ENCODE data around the gene CMPK2. TPM values are rescaled to one million over a fixed set of nuclear protein-coding genes. Genes with fewer than 3 reads are reported as not detected.

CMPK2 gene
- total RNA-seq, 2 experiments from 2014 or later: 7.2 to 7.7 TPM

DNA sequence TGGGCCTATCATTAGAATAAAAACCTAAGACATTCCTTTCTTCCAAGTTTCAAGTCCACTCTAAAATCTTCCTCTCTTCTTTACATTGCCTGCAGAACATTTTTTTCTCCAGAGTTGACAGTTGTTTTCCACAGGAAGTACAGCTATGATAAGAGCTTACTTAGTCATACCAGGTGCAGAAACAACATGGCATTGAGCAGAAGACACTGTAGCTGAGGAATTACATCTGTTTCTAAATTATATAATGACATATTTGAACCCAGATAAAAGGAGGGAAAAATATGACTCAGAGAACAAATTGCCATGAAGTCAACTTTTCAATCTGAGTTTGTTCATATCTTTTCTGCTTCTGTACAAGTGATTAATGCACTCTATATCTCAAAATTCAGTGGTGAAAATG, 30.2 kb downstream of the CMPK2 start:
- Mint-ChIP-seq H3K27ac (peak overlapping the region; percentile 1), H3K9me3 (peaks cover 33% of the 10 kb centered on the region), H3K27me3 (ENCODE audit: low read depth) (no peaks in the 10 kb centered on the region), H3K36me3 (ENCODE audit: low read depth) (peaks cover 18% of the 10 kb centered on the region), H3K4me1 (ENCODE audit: low read depth) (peaks cover 19% of the 10 kb centered on the region), H3K4me3 (no peak overlapping the region)
- CTCF ChIA-PET: interaction anchor here (1.0 to 3.4 kb wide), 2 partner anchors 10 to 31 kb away, joined by 3 to 15 read pairs; partner anchors contain the start of gene CMPK2
- no peak for DNase-seq
- intact Hi-C loops (cut with micrococcal nuclease): loop anchor here (1.0 to 5.0 kb wide), 6 partner anchors 29 to 1847 kb away; partner anchors contain the start of genes CMPK2, ID2 and RSAD2

- H3K36me3 Mint-ChIP-seq (ENCODE audit: low read depth): peaks cover 14% of the 10 kb centered on the region
- DNase-seq: no peak
Measured at GRCh38 chr2:6834163-6834562, 31.5 kb downstream of the CMPK2 start.

DNA sequence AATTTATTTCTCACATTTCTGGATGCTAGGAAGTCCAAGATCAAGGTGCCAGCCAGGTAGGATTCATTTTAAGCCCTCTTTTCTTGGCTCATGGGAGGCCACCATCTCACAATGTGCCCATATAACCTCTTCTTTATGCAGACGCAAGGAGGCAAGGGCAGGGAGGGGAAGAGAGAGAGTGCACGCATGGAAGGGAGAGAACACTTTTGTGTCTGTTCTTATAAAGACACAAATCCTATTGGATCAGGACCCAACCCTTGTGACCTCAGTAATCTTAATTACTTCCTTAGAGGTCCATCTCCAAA, 32.5 kb downstream of the CMPK2 start:
- intact Hi-C loops (cut with micrococcal nuclease): no loop called here
- Mint-ChIP-seq H3K9me3 (peaks cover 35% of the 10 kb centered on the region), H3K27ac (no peak overlapping the region), H3K4me3 (no peak overlapping the region), H3K4me1 (ENCODE audit: low read depth) (peaks cover 19% of the 10 kb centered on the region), H3K27me3 (ENCODE audit: low read depth) (no peaks in the 10 kb centered on the region), H3K36me3 (ENCODE audit: low read depth) (peaks cover 13% of the 10 kb centered on the region)
- DNase-seq: no peak
- CTCF ChIA-PET: interaction anchor here (3.4 kb wide), 1 partner anchor 33 kb away, joined by 15 read pairs; the partner anchor contains the start of gene CMPK2

More at GRCh38 chr2:6834163-6834562, 31.5 kb downstream of the CMPK2 start:
- intact Hi-C loops (cut with micrococcal nuclease): loop anchor here (2.0 kb wide), 1 partner anchor 31 kb away; the partner anchor contains the start of gene CMPK2
- Mint-ChIP-seq H3K27me3 (ENCODE audit: low read depth) (no peaks in the 10 kb centered on the region), H3K27ac (no peak overlapping the region), H3K9me3 (peaks cover 36% of the 10 kb centered on the region), H3K4me1 (ENCODE audit: low read depth) (peaks cover 19% of the 10 kb centered on the region), H3K4me3 (no peak overlapping the region)
- CTCF ChIA-PET: interaction anchor here (1.2 to 3.4 kb wide), 2 partner anchors 32 to 44 kb away, joined by 3 to 15 read pairs; partner anchors contain the start of genes CMPK2 and RSAD2

GRCh38 chr2:6832596-6833299, 33.0 kb downstream of the CMPK2 start:
- Mint-ChIP-seq H3K27me3 (ENCODE audit: low read depth) (no peaks in the 10 kb centered on the region), H3K36me3 (ENCODE audit: low read depth) (peaks cover 10% of the 10 kb centered on the region), H3K4me3 (no peak overlapping the region), H3K4me1 (ENCODE audit: low read depth) (peaks cover 22% of the 10 kb centered on the region), H3K9me3 (peaks cover 33% of the 10 kb centered on the region), H3K27ac (peak overlapping the region; percentile 44)
- DNase-seq: no peak
- CTCF ChIA-PET: interaction anchor here (3.4 kb wide), 1 partner anchor 33 kb away, joined by 15 read pairs; the partner anchor contains the start of gene CMPK2
- intact Hi-C loops (cut with micrococcal nuclease): no loop called here

- no peak overlapping the region for H3K4me3 Mint-ChIP-seq
- peaks cover 19% of the 10 kb centered on the region for H3K4me1 Mint-ChIP-seq (ENCODE audit: low read depth)
- intact Hi-C loops (cut with micrococcal nuclease): no loop called here
- H3K36me3 Mint-ChIP-seq (ENCODE audit: low read depth): peaks cover 10% of the 10 kb centered on the region
- H3K9me3 Mint-ChIP-seq: peaks cover 33% of the 10 kb centered on the region
- DNase-seq: no peak
- no peaks in the 10 kb centered on the region for H3K27me3 Mint-ChIP-seq (ENCODE audit: low read depth)
- CTCF ChIA-PET: interaction anchor here (0.6 to 0.7 kb wide), 2 partner anchors 220 to 1172 kb away, joined by 3 read pairs; no protein-coding TSS in a partner anchor
- H3K27ac Mint-ChIP-seq: no peak overlapping the region
Measured at GRCh38 chr2:6831229-6831628, 34.5 kb downstream of the CMPK2 start.

GRCh38 chr2:6828299-6828584, 37.5 kb downstream of the CMPK2 start:
- CTCF ChIA-PET: interaction anchor here (0.8 to 0.9 kb wide), 2 partner anchors 38 to 243 kb away, joined by 3 read pairs; partner anchors contain the start of gene CMPK2
- H3K9me3 Mint-ChIP-seq: peaks cover 21% of the 10 kb centered on the region
- peaks cover 10% of the 10 kb centered on the region for H3K36me3 Mint-ChIP-seq (ENCODE audit: low read depth)
- intact Hi-C loops (cut with micrococcal nuclease): loop anchor here (5.0 kb wide), 1 partner anchor 374 kb away; no protein-coding TSS in a partner anchor
- H3K27me3 Mint-ChIP-seq (ENCODE audit: low read depth): no peaks in the 10 kb centered on the region
- no peak overlapping the region for H3K4me3 Mint-ChIP-seq
- no peak overlapping the region for H3K27ac Mint-ChIP-seq
- H3K4me1 Mint-ChIP-seq (ENCODE audit: low read depth): peaks cover 6% of the 10 kb centered on the region
- DNase-seq: no peak

DNA sequence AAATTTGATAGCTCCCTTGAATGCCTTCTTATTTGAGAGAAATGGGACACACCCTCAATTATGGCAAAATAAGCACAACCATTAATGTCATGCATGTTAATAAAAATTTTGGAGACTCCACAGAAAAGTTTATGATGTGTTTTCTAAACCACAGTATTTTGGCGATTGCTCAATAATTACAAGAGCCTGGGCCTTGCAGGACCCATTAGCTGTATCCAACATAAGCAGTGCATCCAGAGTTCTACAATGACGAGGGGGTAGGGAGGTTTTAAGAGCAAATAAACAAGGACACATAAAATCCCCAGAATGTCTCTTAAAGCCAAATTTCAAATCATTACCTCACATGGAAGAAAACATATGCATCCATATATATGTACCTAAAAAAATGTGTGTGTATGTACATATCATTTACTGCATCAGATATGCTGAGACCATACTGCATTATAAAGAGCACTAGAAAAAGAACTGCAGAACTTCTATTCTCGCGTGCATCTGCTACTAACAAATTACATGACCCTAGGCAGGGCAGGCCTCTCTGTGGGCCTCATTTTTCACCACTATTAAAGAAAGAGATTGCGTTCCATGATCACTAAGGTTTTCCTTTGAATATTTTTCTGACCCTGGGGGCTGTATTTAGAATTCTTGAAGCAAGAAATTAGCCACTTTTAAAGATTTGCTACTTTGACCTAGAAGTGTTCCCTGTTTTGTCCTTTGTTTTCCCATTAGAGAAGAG, 38.0 kb downstream of the CMPK2 start:
- Mint-ChIP-seq H3K4me1 (ENCODE audit: low read depth) (peaks cover 3% of the 10 kb centered on the region), H3K27me3 (ENCODE audit: low read depth) (no peaks in the 10 kb centered on the region), H3K27ac (no peak overlapping the region), H3K9me3 (peaks cover 16% of the 10 kb centered on the region), H3K36me3 (ENCODE audit: low read depth) (peaks cover 8% of the 10 kb centered on the region), H3K4me3 (no peak overlapping the region)
- CTCF ChIA-PET: interaction anchor here (0.6 to 1.3 kb wide), 11 partner anchors 11 to 1117 kb away, joined by 3 to 15 read pairs (median 3); partner anchors contain the start of gene CMPK2
- DNase-seq: no peak
- intact Hi-C loops (cut with micrococcal nuclease): loop anchor here (2.0 to 5.0 kb wide), 3 partner anchors 85 to 375 kb away; no protein-coding TSS in a partner anchor

DNA sequence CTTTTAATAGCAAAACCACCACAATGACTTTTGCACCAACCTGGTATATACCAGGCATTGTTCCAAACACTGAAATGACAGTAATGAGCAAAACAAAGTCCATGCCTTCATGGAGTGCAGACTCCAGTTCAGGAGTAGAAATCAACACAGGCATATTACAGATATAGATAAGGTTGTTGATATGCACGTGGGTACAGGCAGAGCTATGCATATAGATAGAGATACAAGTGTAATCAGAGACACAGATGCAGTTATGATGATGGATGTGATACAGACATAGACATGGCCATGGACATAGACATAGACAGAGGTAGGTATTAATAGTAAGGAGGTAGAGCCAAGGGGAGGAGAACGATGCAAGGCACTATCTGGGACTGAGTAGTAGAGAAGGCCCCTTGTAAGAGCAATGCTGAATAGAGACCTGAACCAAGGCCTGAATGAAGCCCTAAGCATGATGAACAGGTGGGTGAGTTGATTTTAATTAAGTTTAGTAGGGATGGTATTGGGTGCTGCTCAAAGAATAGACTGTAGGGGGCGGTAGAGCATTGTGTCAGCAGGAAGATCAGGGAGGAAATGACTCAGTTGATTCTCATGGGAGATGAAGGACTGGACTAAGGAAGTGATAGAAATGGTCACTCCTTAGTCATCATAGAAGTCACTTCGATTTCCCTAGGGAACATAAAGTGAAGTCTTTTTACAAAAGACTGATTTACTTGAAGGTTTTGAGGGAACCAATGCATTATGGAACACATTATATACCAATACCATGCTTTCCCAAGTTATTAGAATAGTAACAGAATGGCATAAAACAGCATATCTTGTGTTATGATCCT, 39.4 kb downstream of the CMPK2 start:
- Mint-ChIP-seq H3K4me3 (no peak overlapping the region), H3K9me3 (peaks cover 12% of the 10 kb centered on the region), H3K27ac (no peak overlapping the region), H3K36me3 (ENCODE audit: low read depth) (peaks cover 5% of the 10 kb centered on the region), H3K4me1 (ENCODE audit: low read depth) (peaks cover 2% of the 10 kb centered on the region), H3K27me3 (ENCODE audit: low read depth) (no peaks in the 10 kb centered on the region)
- DNase-seq: peak; percentile 81
- intact Hi-C loops (cut with micrococcal nuclease): loop anchor here (1.0 to 5.0 kb wide), 7 partner anchors 40 to 376 kb away; partner anchors contain the start of gene RSAD2
- CTCF ChIA-PET: interaction anchor here (0.6 to 2.3 kb wide), 19 partner anchors 9 to 1500 kb away, joined by 3 to 17 read pairs (median 3); partner anchors contain the start of genes CMPK2 and RSAD2

- no peak overlapping the region for H3K27ac Mint-ChIP-seq
- CTCF ChIA-PET: interaction anchor here (1.1 to 2.3 kb wide), 7 partner anchors 8 to 219 kb away, joined by 3 to 17 read pairs (median 5); partner anchors contain the start of gene CMPK2
- H3K27me3 Mint-ChIP-seq (ENCODE audit: low read depth): no peaks in the 10 kb centered on the region
- H3K4me1 Mint-ChIP-seq (ENCODE audit: low read depth): peaks cover 2% of the 10 kb centered on the region
- no peak for DNase-seq
- no peaks in the 10 kb centered on the region for H3K36me3 Mint-ChIP-seq (ENCODE audit: low read depth)
- H3K9me3 Mint-ChIP-seq: peaks cover under 1% of the 10 kb centered on the region
- H3K4me3 Mint-ChIP-seq: no peak overlapping the region
- intact Hi-C loops (cut with micrococcal nuclease): loop anchor here (5.0 kb wide), 1 partner anchor 377 kb away; no protein-coding TSS in a partner anchor
Measured at GRCh38 chr2:6824962-6825361, 40.7 kb downstream of the CMPK2 start.

- intact Hi-C loops (cut with micrococcal nuclease): no loop called here
- Mint-ChIP-seq H3K27ac (no peak overlapping the region), H3K36me3 (ENCODE audit: low read depth) (no peaks in the 10 kb centered on the region), H3K4me1 (ENCODE audit: low read depth) (peaks cover 2% of the 10 kb centered on the region), H3K9me3 (no peaks in the 10 kb centered on the region), H3K27me3 (ENCODE audit: low read depth) (no peaks in the 10 kb centered on the region), H3K4me3 (no peak overlapping the region)
- DNase-seq: no peak
- CTCF ChIA-PET: interaction anchor here (1.0 to 1.4 kb wide), 2 partner anchors 221 to 259 kb away, joined by 3 to 5 read pairs; no protein-coding TSS in a partner anchor
Measured at GRCh38 chr2:6823111-6823510, 42.6 kb downstream of the CMPK2 start.

DNA sequence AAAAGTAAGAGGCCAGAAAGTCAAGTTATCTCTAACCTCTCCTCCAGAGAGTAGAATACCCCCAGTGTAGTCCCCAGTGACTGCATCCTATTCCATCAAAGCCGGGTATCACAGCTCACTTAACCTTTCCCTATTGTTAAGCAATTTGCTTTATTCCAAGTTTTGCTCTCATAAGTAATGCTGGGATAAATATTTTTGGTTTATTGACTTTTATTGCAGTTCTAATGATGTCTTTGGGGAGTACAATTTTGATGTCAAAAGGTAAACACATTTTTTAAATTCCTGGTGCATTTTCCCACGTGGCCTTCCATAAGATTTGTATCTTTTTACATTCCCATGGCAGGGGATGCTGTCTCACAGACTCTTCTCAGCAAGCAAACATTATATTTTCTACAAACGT, 43.3 kb downstream of the CMPK2 start:
- intact Hi-C loops (cut with micrococcal nuclease): no loop called here
- Mint-ChIP-seq H3K36me3 (ENCODE audit: low read depth) (no peaks in the 10 kb centered on the region), H3K4me1 (ENCODE audit: low read depth) (no peaks in the 10 kb centered on the region), H3K4me3 (no peak overlapping the region), H3K27me3 (ENCODE audit: low read depth) (peaks cover under 1% of the 10 kb centered on the region), H3K9me3 (no peaks in the 10 kb centered on the region), H3K27ac (no peak overlapping the region)
- CTCF ChIA-PET: interaction anchor here (1.2 to 1.9 kb wide), 3 partner anchors 43 to 222 kb away, joined by 3 to 9 read pairs (median 6); partner anchors contain the start of gene CMPK2
- no peak for DNase-seq

Data from activated naive CD4-positive, alpha-beta T cell treated with anti-CD3 and anti-CD28 coated beads for 36 hours (primary cell).